ENCODE measurements around the gene LRP10.

The LRP10 gene

GRCh38 chr14:22925513-22925912 lies 54.0 kb downstream of the LRP10 start:
- DNase-seq: no peak

- DNase-seq: no peak
Measured at GRCh38 chr14:22926316-22926715, 54.8 kb downstream of the LRP10 start.

- no peak for DNase-seq
Measured at GRCh38 chr14:22928237-22929103, 56.9 kb downstream of the LRP10 start.

GRCh38 chr14:22929104-22929960 lies 57.8 kb downstream of the LRP10 start, which contains the start of gene PRMT5:
Gene PRMT5 (minus strand): TSS chr14:22929376. CDS start chr14:22929361, 15 bp downstream.
- DNase-seq: peak; percentile 99

GRCh38 chr14:22929961-22930364 lies 58.4 kb downstream of the LRP10 start:
- no peak for DNase-seq

All from suppressor macrophage treated with lipopolysaccharide for 4 hours (primary cell).